ENCODE data around the gene CAPN8.
A peak's percentile ranks its signal among the peaks of the same experiment; 100 is the strongest.

Gene CAPN8

DNA sequence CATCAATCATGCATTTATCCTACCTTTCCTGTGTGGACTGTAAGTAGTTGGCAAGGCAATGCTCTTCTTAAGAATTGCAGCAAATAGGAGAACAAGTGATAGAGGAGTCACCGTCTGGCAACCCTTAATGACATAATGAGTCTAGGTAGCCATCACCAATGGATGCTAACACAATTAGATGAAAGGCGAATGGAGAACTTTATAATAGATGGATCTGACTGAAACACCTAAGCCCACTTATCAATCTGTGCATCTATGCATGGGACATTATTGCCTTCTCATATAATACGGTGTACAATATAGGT is 18.9 kb upstream of the CAPN8 start:
- no peak for DNase-seq (ENCODE audit: low spot score)
- no peak; the same call in 1 of the 2 replicates for TF ChIP-seq CTCF (conservative IDR thresholded peaks at IDR 0.05; ENCODE audit: low read depth)
- POLR2A ChIA-PET (ENCODE audit: low non-redundant PET), result no interaction called here
- H3K27ac ChIP-seq, result no peak overlapping the region
- CTCF ChIA-PET, result interaction anchor here (0.7 to 1.5 kb wide), 4 partner anchors 16 to 921 kb away, joined by 3 to 12 read pairs (median 6); no protein-coding TSS in a partner anchor

DNA sequence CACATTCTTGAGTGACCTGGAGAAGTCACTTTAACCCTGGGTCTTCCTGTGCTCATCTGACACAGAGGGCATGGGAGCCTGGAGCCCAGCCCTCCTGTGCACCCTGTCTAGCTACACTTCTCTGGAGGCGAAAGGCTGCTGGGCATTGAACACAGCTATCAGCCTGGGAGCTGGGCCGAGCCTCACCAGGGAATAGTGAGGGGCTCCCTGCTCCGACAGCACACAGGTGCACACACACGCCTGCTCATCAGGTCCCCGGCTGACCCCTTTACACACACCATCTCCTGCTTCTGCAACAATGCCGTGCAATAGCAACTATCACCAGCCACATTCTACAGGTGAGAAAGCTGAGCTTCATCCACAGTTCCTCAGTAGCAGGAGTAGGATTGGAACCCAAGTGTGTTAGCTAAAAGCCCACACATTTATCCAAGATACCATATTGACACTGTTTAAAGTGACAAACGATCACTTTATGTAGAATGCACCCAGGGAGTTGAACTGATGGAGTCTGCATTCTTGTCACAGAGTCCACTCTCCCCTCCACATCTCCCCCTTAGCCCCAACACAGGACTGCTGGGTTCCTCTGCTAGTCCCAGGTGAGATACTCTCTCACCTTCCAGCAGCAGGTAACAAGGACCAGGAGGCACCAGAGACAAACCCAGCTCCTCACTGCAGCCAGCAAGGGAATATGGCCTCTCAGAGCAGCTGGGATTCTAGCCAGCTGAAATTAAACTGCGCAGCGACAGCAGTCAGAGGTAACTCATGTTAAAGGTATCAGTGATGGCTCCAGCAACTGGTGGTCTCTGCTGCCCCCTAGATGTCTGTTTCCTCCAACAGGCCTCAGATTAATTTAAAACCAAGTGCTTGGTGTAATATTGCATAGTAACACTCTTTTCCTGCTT is 18.3 kb upstream of the CAPN8 start:
- POLR2A ChIA-PET (ENCODE audit: low non-redundant PET), result no interaction called here
- CTCF ChIA-PET, result interaction anchor here (0.6 to 1.5 kb wide), 8 partner anchors 15 to 922 kb away, joined by 3 to 12 read pairs (median 3); partner anchors contain the start of gene CAPN8
- peak; percentile 61 for DNase-seq (ENCODE audit: low spot score)
- TF ChIP-seq CTCF (conservative IDR thresholded peaks at IDR 0.05; ENCODE audit: low read depth), result peak; percentile 73
- no peak overlapping the region for H3K27ac ChIP-seq

DNA sequence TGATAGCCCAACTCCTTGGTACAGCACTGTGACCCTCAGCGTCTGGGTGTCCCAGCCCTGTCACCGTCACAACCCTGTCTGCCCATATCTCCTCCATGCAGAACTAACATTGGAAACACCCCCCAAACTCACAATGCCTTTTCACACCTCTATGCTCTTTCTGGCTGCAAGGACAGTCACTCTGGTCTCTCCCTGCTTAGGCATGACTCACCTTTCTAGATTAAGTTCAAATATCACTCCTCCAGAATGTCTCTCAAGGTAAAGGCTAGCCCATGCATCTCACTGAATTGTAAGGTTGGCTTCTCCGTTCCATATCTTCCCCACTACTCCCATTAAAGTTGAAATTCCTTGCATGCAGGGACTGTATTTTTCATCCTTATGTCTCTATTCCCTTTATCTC is 17.0 kb upstream of the CAPN8 start:
- CTCF ChIA-PET, result interaction anchor here (0.6 kb wide), 1 partner anchor 10 kb away, joined by 3 read pairs; no protein-coding TSS in a partner anchor
- TF ChIP-seq CTCF (conservative IDR thresholded peaks at IDR 0.05; ENCODE audit: low read depth), result no peak
- POLR2A ChIA-PET (ENCODE audit: low non-redundant PET), result no interaction called here
- no peak for DNase-seq (ENCODE audit: low spot score)
- no peak overlapping the region for H3K27ac ChIP-seq

DNA sequence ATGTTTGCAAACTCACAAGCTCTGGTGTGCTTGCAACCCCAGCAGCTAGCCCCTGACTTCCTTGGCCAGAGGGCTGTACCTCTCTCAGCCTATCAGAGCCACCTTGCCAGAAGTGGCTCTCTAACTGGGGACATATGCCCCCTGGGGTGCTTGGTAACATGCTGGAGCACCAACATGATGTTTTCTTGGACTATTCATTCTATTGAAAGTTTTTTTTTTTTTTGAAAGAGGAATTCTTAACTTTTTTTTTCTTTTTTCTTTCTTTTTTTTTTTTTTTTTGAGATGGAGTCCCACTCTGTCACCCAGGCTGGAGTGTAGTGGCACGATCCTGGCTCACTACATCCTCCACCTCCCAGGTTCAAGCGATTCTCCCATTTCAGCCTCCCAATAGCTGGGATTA is 14.7 kb upstream of the CAPN8 start:
- ChIA-PET CTCF (interaction anchor here (0.6 kb wide), 1 partner anchor 26 kb away, joined by 4 read pairs; no protein-coding TSS in a partner anchor), POLR2A (ENCODE audit: low non-redundant PET) (no interaction called here)
- DNase-seq (ENCODE audit: low spot score), result no peak
- TF ChIP-seq CTCF (conservative IDR thresholded peaks at IDR 0.05; ENCODE audit: low read depth), result no peak
- H3K27ac ChIP-seq, result no peak overlapping the region

DNA sequence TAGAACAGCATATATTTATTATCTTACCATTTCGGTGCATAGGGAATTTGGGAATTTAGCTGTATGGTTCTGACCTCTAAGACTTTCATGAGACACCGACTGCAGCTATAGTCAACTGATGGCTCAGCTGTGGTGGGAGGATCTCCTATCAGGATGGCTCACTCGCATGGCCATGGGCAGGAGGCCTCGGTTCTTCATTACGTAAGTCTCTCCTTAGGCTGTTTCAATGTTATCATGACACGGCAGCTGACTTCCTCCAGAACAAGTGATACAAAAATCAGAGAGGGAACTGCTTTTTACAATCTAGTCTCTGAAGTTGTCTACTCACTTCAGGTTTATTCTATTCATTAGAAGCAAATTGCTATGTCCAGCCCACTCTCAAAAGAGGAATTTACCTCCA is 13.3 kb upstream of the CAPN8 start:
- ChIA-PET POLR2A (ENCODE audit: low non-redundant PET) (no interaction called here), CTCF (no interaction called here)

More for the DNA sequence above, 13.3 kb upstream of the CAPN8 start:
- H3K27ac ChIP-seq, result no peak overlapping the region
- DNase-seq (ENCODE audit: low spot score), result no peak
- no peak for TF ChIP-seq CTCF (conservative IDR thresholded peaks at IDR 0.05; ENCODE audit: low read depth)

All from RWPE1 (cell line).